Chondrocyte (in vitro differentiated cells): ENCODE results near the gene ARID5B. TPM values are rescaled to one million over a fixed set of nuclear protein-coding genes. Genes with fewer than 3 reads are reported as not detected.

Experiments
- DNase-seq: peaks from one replicate; pipeline ENCODE4 v3.0.0; 2021; ENCODE audit warnings: mixed read lengths, low spot score
- H3K27ac Mint-ChIP-seq: one replicate; pipeline ENCODE4 v1.8.0; 2021; ENCODE audit warnings: mild to moderate bottlenecking, moderate library complexity, mixed read lengths; ENCODE audit not compliant: unreplicated experiment
- H3K27me3 Mint-ChIP-seq: 2 replicates; pipeline ENCODE4 v1.8.0; 2021; ENCODE audit warnings: low read depth, mixed read lengths
- H3K36me3 Mint-ChIP-seq: 2 replicates; pipeline ENCODE4 v1.8.0; 2021; ENCODE audit warnings: low read depth, mixed read lengths
- H3K4me1 Mint-ChIP-seq: 2 replicates; pipeline ENCODE4 v1.8.0; 2021; ENCODE audit warnings: low read depth, mild to moderate bottlenecking, mixed read lengths
- H3K4me3 Mint-ChIP-seq: one replicate; pipeline ENCODE4 v1.8.0; 2021; ENCODE audit warnings: mild to moderate bottlenecking, moderate library complexity, mixed read lengths; ENCODE audit not compliant: unreplicated experiment
- H3K9me3 Mint-ChIP-seq: 2 replicates; pipeline ENCODE4 v1.8.0; 2021; ENCODE audit warnings: low read depth, mixed read lengths
- CTCF ChIP-seq: fragments of 200-600 bp; sonication (generic); IDR thresholded peaks from 2 replicates; pipeline ENCODE4 v1.5.0; 2021; ENCODE audit warnings: antibody characterized with exemption, mild to moderate bottlenecking, moderate library complexity
- total RNA-seq: library from RNA; stranded (reverse); gene quantifications from 3 replicates; pipeline ENCODE4 v1.2.1, GENCODE V29; 2021

Gene ARID5B
- total RNA-seq, 1 donor from 2014 or later: 93.6 TPM

DNA sequence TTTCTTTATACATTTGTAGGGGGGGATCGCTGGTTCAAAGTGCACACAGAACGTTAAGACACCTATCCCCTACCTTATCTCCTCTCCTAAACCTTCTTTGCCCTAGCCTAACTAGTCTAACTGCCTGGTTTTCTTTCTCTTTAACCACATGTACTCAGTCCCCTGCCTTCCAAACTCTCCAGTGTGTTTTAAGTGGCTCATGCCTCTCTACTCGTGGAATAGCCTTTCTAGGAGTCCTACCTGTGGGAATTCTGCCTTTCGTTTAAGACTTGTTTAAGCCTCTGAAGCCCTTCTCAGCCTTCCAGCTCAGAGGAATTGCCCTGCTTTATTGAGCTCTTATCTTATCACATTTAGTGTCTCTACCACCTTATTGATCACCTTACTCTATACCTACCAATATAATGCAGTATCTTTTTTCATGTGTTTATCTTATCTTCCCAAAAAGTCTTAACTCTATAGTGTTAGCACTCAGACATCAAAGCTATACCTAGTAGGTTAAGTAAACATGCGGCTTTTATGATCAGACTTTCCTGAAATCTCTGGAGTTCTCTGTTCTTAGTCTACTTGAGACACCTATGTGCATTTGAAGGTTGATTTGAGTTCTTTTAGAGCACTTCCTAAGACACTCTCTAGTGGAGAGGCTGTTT is 50.7 kb downstream of the ARID5B start:
- H3K36me3 Mint-ChIP-seq: peaks cover 12% of the 10 kb centered on the region
- no peak overlapping the region for H3K4me3 Mint-ChIP-seq
- no peaks in the 10 kb centered on the region for H3K27me3 Mint-ChIP-seq
- no peak for TF ChIP-seq CTCF
- no peak overlapping the region for H3K27ac Mint-ChIP-seq
- DNase-seq: no peak
- H3K4me1 Mint-ChIP-seq: peaks cover 41% of the 10 kb centered on the region
- no peaks in the 10 kb centered on the region for H3K9me3 Mint-ChIP-seq

DNA sequence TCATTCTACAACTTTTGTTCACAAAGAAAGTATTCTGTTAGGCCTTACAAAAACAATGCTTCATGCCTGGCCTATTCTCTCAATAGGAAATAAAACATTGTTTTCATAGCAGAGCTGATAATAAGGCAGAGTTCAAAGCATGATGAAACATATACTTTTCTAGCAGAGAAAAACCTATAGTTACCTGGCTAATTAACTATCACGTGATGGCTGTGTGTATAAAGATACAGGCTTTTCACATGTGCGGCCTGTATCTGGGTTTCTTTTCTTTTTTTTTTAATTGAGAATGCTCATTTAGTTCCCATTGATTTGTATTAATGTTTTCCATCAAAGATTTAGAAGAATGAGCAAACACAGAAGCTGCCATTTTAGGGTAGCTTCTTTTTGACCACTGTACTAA is 51.7 kb downstream of the ARID5B start:
- no peak for DNase-seq
- Mint-ChIP-seq H3K4me3 (no peak overlapping the region), H3K27me3 (no peaks in the 10 kb centered on the region), H3K27ac (no peak overlapping the region), H3K9me3 (no peaks in the 10 kb centered on the region), H3K4me1 (peaks cover 45% of the 10 kb centered on the region), H3K36me3 (peaks cover 10% of the 10 kb centered on the region)
- TF ChIP-seq CTCF: no peak

- no peak for TF ChIP-seq CTCF
- Mint-ChIP-seq H3K36me3 (peaks cover 7% of the 10 kb centered on the region), H3K27me3 (no peaks in the 10 kb centered on the region), H3K4me1 (peaks cover 51% of the 10 kb centered on the region), H3K9me3 (no peaks in the 10 kb centered on the region), H3K27ac (no peak overlapping the region), H3K4me3 (no peak overlapping the region)
- DNase-seq: no peak
Observed at GRCh38 chr10:61957806-61958205, 56.3 kb downstream of the ARID5B start.

DNA sequence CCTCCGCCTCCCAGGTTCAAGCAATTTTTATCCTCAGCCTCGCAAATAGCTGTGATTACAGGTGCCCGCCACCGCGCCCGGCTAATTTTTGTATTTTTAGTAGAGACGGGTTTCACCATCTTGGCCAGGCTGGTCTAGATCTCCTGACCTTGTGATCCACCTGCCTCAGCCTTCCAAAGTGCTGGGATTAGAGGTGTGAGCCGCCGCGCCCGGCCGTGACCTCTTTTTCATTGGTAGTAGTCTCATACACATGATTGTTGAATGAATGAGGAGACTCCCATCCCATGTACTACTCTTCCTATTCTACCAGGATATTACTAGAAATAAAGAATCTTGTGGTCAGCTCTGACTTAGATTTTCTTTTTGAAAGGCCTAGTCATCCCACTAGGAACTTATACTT is 56.8 kb downstream of the ARID5B start:
- no peaks in the 10 kb centered on the region for H3K27me3 Mint-ChIP-seq

DNA sequence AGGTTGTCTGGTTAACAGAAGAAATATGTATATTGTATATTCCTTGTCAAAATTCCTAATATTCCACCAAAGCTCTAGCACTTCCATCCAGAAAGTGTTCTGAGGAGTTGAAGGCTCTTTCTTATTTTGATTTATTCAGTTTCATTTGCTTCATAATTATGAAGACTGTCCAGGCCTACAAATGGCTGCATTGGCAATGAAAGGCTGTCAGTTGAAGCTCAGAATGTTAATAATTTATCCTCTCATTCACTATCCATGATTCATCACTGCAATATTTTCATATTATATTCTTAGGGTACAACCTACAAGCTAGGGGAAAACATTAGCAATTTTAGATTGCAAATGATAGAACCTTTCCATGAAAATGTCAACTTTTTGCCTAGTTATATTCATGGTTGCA is 57.3 kb downstream of the ARID5B start:
- peak overlapping the region; percentile 65 for H3K27ac Mint-ChIP-seq
- no peak for DNase-seq
- no peaks in the 10 kb centered on the region for H3K9me3 Mint-ChIP-seq
- no peak overlapping the region for H3K4me3 Mint-ChIP-seq
- H3K4me1 Mint-ChIP-seq: peaks cover 53% of the 10 kb centered on the region
- peaks cover 5% of the 10 kb centered on the region for H3K36me3 Mint-ChIP-seq
- TF ChIP-seq CTCF: no peak
- no peaks in the 10 kb centered on the region for H3K27me3 Mint-ChIP-seq

More for the DNA sequence above, 56.8 kb downstream of the ARID5B start:
- DNase-seq: no peak
- H3K4me3 Mint-ChIP-seq: no peak overlapping the region
- H3K4me1 Mint-ChIP-seq: peaks cover 52% of the 10 kb centered on the region
- H3K9me3 Mint-ChIP-seq: no peaks in the 10 kb centered on the region
- TF ChIP-seq CTCF: no peak
- H3K36me3 Mint-ChIP-seq: peaks cover 7% of the 10 kb centered on the region
- peak overlapping the region; percentile 65 for H3K27ac Mint-ChIP-seq
